HUES6 (cell line): ENCODE measurements around the gene IPO9.

ENCODE experiments used
- H3K27ac ChIP-seq: 2 replicates; pipeline ENCODE4 v1.7.0; 2013; ENCODE audit warnings: low read depth, mild to moderate bottlenecking, low read length, inconsistent platforms
- H3K27me3 ChIP-seq: 2 replicates; pipeline ENCODE4 v1.6.1; 2013; ENCODE audit warnings: low read length; ENCODE audit not compliant: control insufficient read depth, insufficient read depth
- H3K36me3 ChIP-seq: 2 replicates; pipeline ENCODE4 v1.6.1; 2013; ENCODE audit warnings: low read length; ENCODE audit not compliant: control insufficient read depth, insufficient read depth
- H3K4me1 ChIP-seq: 2 replicates; pipeline ENCODE4 v1.6.1; 2013; ENCODE audit warnings: low read length; ENCODE audit not compliant: control insufficient read depth, insufficient read depth
- H3K4me3 ChIP-seq: 2 replicates; pipeline ENCODE4 v1.5.1; 2013; ENCODE audit warnings: low read depth, low read length
- H3K9ac ChIP-seq: one replicate; pipeline ENCODE4 v1.6.1; 2013; ENCODE audit warnings: mild to moderate bottlenecking, low read length
- H3K9me3 ChIP-seq: 2 replicates; pipeline ENCODE4 v1.6.1; 2013; ENCODE audit warnings: low read depth, low read length; ENCODE audit not compliant: control insufficient read depth, insufficient read depth

The IPO9 gene

GRCh38 chr1:201828820-201829774 is at the start of gene IPO9:
Gene IPO9 (plus strand): TSS chr1:201829157. CDS start chr1:201829210, 53 bp downstream.
- peaks cover 7% of the 10 kb centered on the region; the same call in 1 of the 2 replicates for H3K4me1 ChIP-seq

GRCh38 chr1:201779351-201779880 is 49.5 kb upstream of the IPO9 start:
- Histone ChIP-seq H3K27me3 (no peaks in the 10 kb centered on the region), H3K9ac (no peak overlapping the region), H3K4me3 (no peak overlapping the region), H3K36me3 (peaks cover 37% of the 10 kb centered on the region), H3K27ac (no peak overlapping the region), H3K9me3 (no peaks in the 10 kb centered on the region; the same call in 1 of the 2 replicates), H3K4me1 (no peaks in the 10 kb centered on the region; the same call in 1 of the 2 replicates)

More at GRCh38 chr1:201828820-201829774, at the start of gene IPO9:
- Histone ChIP-seq H3K36me3 (no peaks in the 10 kb centered on the region), H3K4me3 (peak within 1 kb of the TSS; percentile 94), H3K27ac (peak within 1 kb of the TSS; percentile 86), H3K27me3 (no peaks in the 10 kb centered on the region), H3K9ac (peak within 1 kb of the TSS; percentile 96), H3K9me3 (no peaks in the 10 kb centered on the region)

- Histone ChIP-seq H3K27me3 (no peaks in the 10 kb centered on the region), H3K9ac (no peak overlapping the region), H3K27ac (no peak overlapping the region), H3K9me3 (no peaks in the 10 kb centered on the region; the same call in 1 of the 2 replicates), H3K36me3 (peaks cover 39% of the 10 kb centered on the region), H3K4me3 (no peak overlapping the region), H3K4me1 (no peaks in the 10 kb centered on the region; the same call in 1 of the 2 replicates)
Measured at GRCh38 chr1:201780952-201781351, 48.0 kb upstream of the IPO9 start.

GRCh38 chr1:201781437-201781836 is 47.5 kb upstream of the IPO9 start:
- no peaks in the 10 kb centered on the region; the same call in 1 of the 2 replicates for H3K4me1 ChIP-seq
- H3K27ac ChIP-seq = no peak overlapping the region
- H3K9me3 ChIP-seq = no peaks in the 10 kb centered on the region; the same call in 1 of the 2 replicates
- H3K4me3 ChIP-seq = no peak overlapping the region
- H3K36me3 ChIP-seq = peaks cover 44% of the 10 kb centered on the region
- H3K27me3 ChIP-seq = no peaks in the 10 kb centered on the region
- H3K9ac ChIP-seq = no peak overlapping the region

GRCh38 chr1:201782353-201782752 is 46.6 kb upstream of the IPO9 start:
- H3K9me3 ChIP-seq = no peaks in the 10 kb centered on the region; the same call in 1 of the 2 replicates
- no peaks in the 10 kb centered on the region for H3K27me3 ChIP-seq
- no peak overlapping the region for H3K4me3 ChIP-seq
- H3K36me3 ChIP-seq = peaks cover 53% of the 10 kb centered on the region
- no peaks in the 10 kb centered on the region; the same call in 1 of the 2 replicates for H3K4me1 ChIP-seq
- no peak overlapping the region for H3K27ac ChIP-seq
- H3K9ac ChIP-seq = no peak overlapping the region

GRCh38 chr1:201783058-201783457 is 45.9 kb upstream of the IPO9 start:
- Histone ChIP-seq H3K4me1 (no peaks in the 10 kb centered on the region; the same call in 1 of the 2 replicates), H3K9me3 (no peaks in the 10 kb centered on the region; the same call in 1 of the 2 replicates), H3K27me3 (no peaks in the 10 kb centered on the region), H3K4me3 (no peak overlapping the region), H3K36me3 (peaks cover 59% of the 10 kb centered on the region), H3K9ac (no peak overlapping the region), H3K27ac (no peak overlapping the region)

- no peaks in the 10 kb centered on the region; the same call in 1 of the 2 replicates for H3K4me1 ChIP-seq
- peaks cover 65% of the 10 kb centered on the region for H3K36me3 ChIP-seq
Measured at GRCh38 chr1:201783572-201783971, 45.4 kb upstream of the IPO9 start.

GRCh38 chr1:201785291-201785690 is 43.7 kb upstream of the IPO9 start:
- Histone ChIP-seq H3K9me3 (no peaks in the 10 kb centered on the region; the same call in 1 of the 2 replicates), H3K27me3 (no peaks in the 10 kb centered on the region), H3K9ac (no peak overlapping the region), H3K36me3 (peaks cover 75% of the 10 kb centered on the region), H3K4me3 (no peak overlapping the region), H3K4me1 (no peaks in the 10 kb centered on the region), H3K27ac (no peak overlapping the region)

More at GRCh38 chr1:201783572-201783971, 45.4 kb upstream of the IPO9 start:
- H3K27me3 ChIP-seq = no peaks in the 10 kb centered on the region
- no peak overlapping the region for H3K4me3 ChIP-seq
- H3K9me3 ChIP-seq = no peaks in the 10 kb centered on the region; the same call in 1 of the 2 replicates
- no peak overlapping the region for H3K9ac ChIP-seq
- H3K27ac ChIP-seq = no peak overlapping the region

GRCh38 chr1:201786824-201787223 is 42.1 kb upstream of the IPO9 start:
- H3K9me3 ChIP-seq = no peaks in the 10 kb centered on the region; the same call in 1 of the 2 replicates
- H3K4me3 ChIP-seq = no peak overlapping the region
- H3K4me1 ChIP-seq = no peaks in the 10 kb centered on the region
- no peak overlapping the region for H3K9ac ChIP-seq
- H3K36me3 ChIP-seq = peaks cover 73% of the 10 kb centered on the region
- no peaks in the 10 kb centered on the region for H3K27me3 ChIP-seq
- no peak overlapping the region for H3K27ac ChIP-seq

GRCh38 chr1:201788296-201788695 is 40.7 kb upstream of the IPO9 start:
- no peaks in the 10 kb centered on the region for H3K9me3 ChIP-seq
- H3K9ac ChIP-seq = no peak overlapping the region
- no peaks in the 10 kb centered on the region for H3K27me3 ChIP-seq
- H3K4me1 ChIP-seq = no peaks in the 10 kb centered on the region
- H3K36me3 ChIP-seq = peaks cover 58% of the 10 kb centered on the region
- H3K4me3 ChIP-seq = no peak overlapping the region
- H3K27ac ChIP-seq = no peak overlapping the region

GRCh38 chr1:201789245-201789644 is 39.7 kb upstream of the IPO9 start:
- no peaks in the 10 kb centered on the region for H3K9me3 ChIP-seq
- no peak overlapping the region for H3K27ac ChIP-seq
- H3K36me3 ChIP-seq = peaks cover 54% of the 10 kb centered on the region
- H3K27me3 ChIP-seq = no peaks in the 10 kb centered on the region
- no peaks in the 10 kb centered on the region for H3K4me1 ChIP-seq
- no peak overlapping the region for H3K4me3 ChIP-seq
- no peak overlapping the region for H3K9ac ChIP-seq
